ENCODE measurements around the gene CTNNA2. TPM values are rescaled to one million over a fixed set of nuclear protein-coding genes. Genes with fewer than 3 reads are reported as not detected.

Gene CTNNA2
- polyA plus RNA-seq, 1 of the 3 experiments (the other 2 are of a cell fraction): 0.30 TPM

GRCh38 chr2:79996709-79997108, 483.9 kb downstream of the CTNNA2 start:
- DNase-seq: no peak
- TF ChIP-seq RCOR1 (IDR thresholded peaks at IDR 0.05; ENCODE audit: low read length): no peak
- no peak for TF ChIP-seq FOSL2 (IDR thresholded peaks at IDR 0.05; ENCODE audit: borderline replicate concordance, low read depth)
- TF ChIP-seq, protein P1, sequence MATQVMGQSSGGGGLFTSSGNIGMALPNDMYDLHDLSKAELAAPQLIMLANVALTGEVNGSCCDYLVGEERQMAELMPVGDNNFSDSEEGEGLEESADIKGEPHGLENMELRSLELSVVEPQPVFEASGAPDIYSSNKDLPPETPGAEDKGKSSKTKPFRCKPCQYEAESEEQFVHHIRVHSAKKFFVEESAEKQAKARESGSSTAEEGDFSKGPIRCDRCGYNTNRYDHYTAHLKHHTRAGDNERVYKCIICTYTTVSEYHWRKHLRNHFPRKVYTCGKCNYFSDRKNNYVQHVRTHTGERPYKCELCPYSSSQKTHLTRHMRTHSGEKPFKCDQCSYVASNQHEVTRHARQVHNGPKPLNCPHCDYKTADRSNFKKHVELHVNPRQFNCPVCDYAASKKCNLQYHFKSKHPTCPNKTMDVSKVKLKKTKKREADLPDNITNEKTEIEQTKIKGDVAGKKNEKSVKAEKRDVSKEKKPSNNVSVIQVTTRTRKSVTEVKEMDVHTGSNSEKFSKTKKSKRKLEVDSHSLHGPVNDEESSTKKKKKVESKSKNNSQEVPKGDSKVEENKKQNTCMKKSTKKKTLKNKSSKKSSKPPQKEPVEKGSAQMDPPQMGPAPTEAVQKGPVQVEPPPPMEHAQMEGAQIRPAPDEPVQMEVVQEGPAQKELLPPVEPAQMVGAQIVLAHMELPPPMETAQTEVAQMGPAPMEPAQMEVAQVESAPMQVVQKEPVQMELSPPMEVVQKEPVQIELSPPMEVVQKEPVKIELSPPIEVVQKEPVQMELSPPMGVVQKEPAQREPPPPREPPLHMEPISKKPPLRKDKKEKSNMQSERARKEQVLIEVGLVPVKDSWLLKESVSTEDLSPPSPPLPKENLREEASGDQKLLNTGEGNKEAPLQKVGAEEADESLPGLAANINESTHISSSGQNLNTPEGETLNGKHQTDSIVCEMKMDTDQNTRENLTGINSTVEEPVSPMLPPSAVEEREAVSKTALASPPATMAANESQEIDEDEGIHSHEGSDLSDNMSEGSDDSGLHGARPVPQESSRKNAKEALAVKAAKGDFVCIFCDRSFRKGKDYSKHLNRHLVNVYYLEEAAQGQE (IDR thresholded peaks at IDR 0.05; ENCODE audit: low read depth, low read length): no peak
- TF ChIP-seq YY1 (IDR thresholded peaks at IDR 0.05; ENCODE audit: low read depth): no peak
- TF ChIP-seq USF2 (IDR thresholded peaks at IDR 0.05; ENCODE audit: borderline replicate concordance, low read depth, low read length): no peak
- no peak for TF ChIP-seq TCF12 (IDR thresholded peaks at IDR 0.05)
- TF ChIP-seq MEF2A (IDR thresholded peaks at IDR 0.05; ENCODE audit: borderline replicate concordance, low read depth): no peak
- no peak for TF ChIP-seq SIN3A (IDR thresholded peaks at IDR 0.05; ENCODE audit: borderline replicate concordance, low read depth, low read length)
- TF ChIP-seq MXI1 (IDR thresholded peaks at IDR 0.05; ENCODE audit: low read depth, low read length): no peak
- TF ChIP-seq RFX5 (IDR thresholded peaks at IDR 0.05; ENCODE audit: low read length): no peak
- TF ChIP-seq, protein P2, sequence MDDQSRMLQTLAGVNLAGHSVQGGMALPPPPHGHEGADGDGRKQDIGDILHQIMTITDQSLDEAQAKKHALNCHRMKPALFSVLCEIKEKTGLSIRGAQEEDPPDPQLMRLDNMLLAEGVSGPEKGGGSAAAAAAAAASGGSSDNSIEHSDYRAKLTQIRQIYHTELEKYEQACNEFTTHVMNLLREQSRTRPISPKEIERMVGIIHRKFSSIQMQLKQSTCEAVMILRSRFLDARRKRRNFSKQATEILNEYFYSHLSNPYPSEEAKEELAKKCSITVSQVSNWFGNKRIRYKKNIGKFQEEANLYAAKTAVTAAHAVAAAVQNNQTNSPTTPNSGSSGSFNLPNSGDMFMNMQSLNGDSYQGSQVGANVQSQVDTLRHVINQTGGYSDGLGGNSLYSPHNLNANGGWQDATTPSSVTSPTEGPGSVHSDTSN (IDR thresholded peaks at IDR 0.05): no peak
- TF ChIP-seq RAD21 (IDR thresholded peaks at IDR 0.05; ENCODE audit: low read length): no peak
- Histone ChIP-seq H3K9ac (no peak overlapping the region), H3K27ac (ENCODE audit: low read depth in 2 of 2, low read length in 1 of 2) (no peak overlapping the region), H2AFZ (ENCODE audit: low read depth) (no peak overlapping the region), H3K27me3 (ENCODE audit: insufficient read depth) (no peaks in the 10 kb centered on the region), H4K20me1 (ENCODE audit: insufficient read depth) (no peaks in the 10 kb centered on the region), H3K79me2 (ENCODE audit: insufficient read depth) (no peaks in the 10 kb centered on the region), H3K9me3 (no peaks in the 10 kb centered on the region), H3K4me1 (ENCODE audit: control insufficient read depth in 1 of 2, insufficient read depth in 2 of 2, low read depth in 1 of 2, low read length in 1 of 2) (peaks cover 0 to 9% of the 10 kb centered on the region in 2 experiments; a peak in 2 of 4 replicates), H3K9me2 (no peaks in the 10 kb centered on the region), H3K4me2 (no peak overlapping the region), H3F3A (replicated peaks; ENCODE audit: insufficient read depth) (no peaks in the 10 kb centered on the region), H3K36me3 (replicated peaks in 1 of 2; ENCODE audit: control insufficient read depth in 1 of 2, insufficient read depth in 2 of 2, low read length in 1 of 2) (no peaks in the 10 kb centered on the region), H3K4me3 (ENCODE audit: low read depth in 2 of 2, low read length in 1 of 2) (no peak overlapping the region)
- ChIA-PET POLR2A (no interaction called here), CTCF (no interaction called here)
- 38% methylated on average over 5 of the region's 5 CpGs for WGBS (ENCODE audit: low lambda C conversion rate)

DNA sequence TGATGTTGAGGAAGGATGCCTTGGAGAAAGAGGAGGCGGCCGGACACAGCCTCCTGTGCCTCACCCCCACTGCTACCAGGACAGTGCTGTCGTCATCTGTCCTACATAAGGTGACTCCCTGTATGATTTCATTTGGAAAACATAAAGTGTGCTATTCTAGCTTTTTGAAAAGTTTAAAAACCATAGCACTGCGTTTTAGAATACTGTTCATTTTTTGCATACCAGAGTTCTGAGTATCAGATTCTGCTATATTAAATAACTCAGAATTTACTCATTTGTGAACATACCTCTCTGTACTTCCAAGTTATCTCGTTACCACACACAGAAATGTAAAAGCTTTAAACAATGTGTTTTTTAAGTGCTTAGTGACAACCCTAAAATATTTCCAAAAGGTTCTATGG, 488.9 kb downstream of the CTNNA2 start:
- no peak for DNase-seq
- no peak overlapping the region; the same call in 1 of the 2 replicates for H3K4me2 ChIP-seq
- peaks cover 6 to 7% of the 10 kb centered on the region in 2 experiments; a peak in 3 of 4 replicates for H3K4me1 ChIP-seq (ENCODE audit: control insufficient read depth in 1 of 2, insufficient read depth in 2 of 2, low read depth in 1 of 2, low read length in 1 of 2)
- no peaks in the 10 kb centered on the region for H4K20me1 ChIP-seq (ENCODE audit: insufficient read depth)
- ChIA-PET POLR2A (no interaction called here), CTCF (no interaction called here)
- H3K36me3 ChIP-seq (replicated peaks in 1 of 2; ENCODE audit: control insufficient read depth in 1 of 2, insufficient read depth in 2 of 2, low read length in 1 of 2): no peaks in the 10 kb centered on the region
- no peaks in the 10 kb centered on the region for H3K9me2 ChIP-seq
- no peak overlapping the region for H3K4me3 ChIP-seq (ENCODE audit: low read depth in 2 of 2, low read length in 1 of 2)
- H3F3A ChIP-seq (replicated peaks; ENCODE audit: insufficient read depth): peaks cover 3% of the 10 kb centered on the region
- H3K9me3 ChIP-seq: no peaks in the 10 kb centered on the region
- no peaks in the 10 kb centered on the region for H3K79me2 ChIP-seq (ENCODE audit: insufficient read depth)
- no peak overlapping the region for H3K9ac ChIP-seq
- H3K27me3 ChIP-seq (ENCODE audit: insufficient read depth): no peaks in the 10 kb centered on the region
- H2AFZ ChIP-seq (ENCODE audit: low read depth): peak overlapping the region; percentile 68; the same call in 1 of the 2 replicates
- WGBS (ENCODE audit: low lambda C conversion rate): 12% methylated on average over 5 of the region's 5 CpGs
- H3K27ac ChIP-seq (ENCODE audit: low read depth in 2 of 2, low read length in 1 of 2): peak overlapping the region in 1 of 2 experiments; percentile 31; a peak in 1 of 4 replicates
- no peak for TF ChIP-seq RFX5 (IDR thresholded peaks at IDR 0.05; ENCODE audit: low read length)
- peak; percentile 44; the same call in 1 of the 2 replicates for TF ChIP-seq TEAD4 (IDR thresholded peaks at IDR 0.05; ENCODE audit: borderline replicate concordance, insufficient read depth)
- TF ChIP-seq TCF12 (IDR thresholded peaks at IDR 0.05): peak; percentile 13; the same call in 1 of the 2 replicates
- no peak for TF ChIP-seq POLR2AphosphoS5 (IDR thresholded peaks at IDR 0.05; ENCODE audit: low read depth, low read length)
- TF ChIP-seq IRF3 (IDR thresholded peaks at IDR 0.05; ENCODE audit: low read depth, low read length): no peak
- 0 out of 2 replicates have a peak, but pooled peaks have one; percentile 20 for TF ChIP-seq JUND (IDR thresholded peaks at IDR 0.05)
- no peak for TF ChIP-seq GATA2 (CRISPR knock-in tag; IDR thresholded peaks at IDR 0.05)
- no peak for TF ChIP-seq ELF1 (IDR thresholded peaks at IDR 0.05)
- TF ChIP-seq MEF2A (IDR thresholded peaks at IDR 0.05; ENCODE audit: borderline replicate concordance, low read depth): no peak
- TF ChIP-seq, protein P3, sequence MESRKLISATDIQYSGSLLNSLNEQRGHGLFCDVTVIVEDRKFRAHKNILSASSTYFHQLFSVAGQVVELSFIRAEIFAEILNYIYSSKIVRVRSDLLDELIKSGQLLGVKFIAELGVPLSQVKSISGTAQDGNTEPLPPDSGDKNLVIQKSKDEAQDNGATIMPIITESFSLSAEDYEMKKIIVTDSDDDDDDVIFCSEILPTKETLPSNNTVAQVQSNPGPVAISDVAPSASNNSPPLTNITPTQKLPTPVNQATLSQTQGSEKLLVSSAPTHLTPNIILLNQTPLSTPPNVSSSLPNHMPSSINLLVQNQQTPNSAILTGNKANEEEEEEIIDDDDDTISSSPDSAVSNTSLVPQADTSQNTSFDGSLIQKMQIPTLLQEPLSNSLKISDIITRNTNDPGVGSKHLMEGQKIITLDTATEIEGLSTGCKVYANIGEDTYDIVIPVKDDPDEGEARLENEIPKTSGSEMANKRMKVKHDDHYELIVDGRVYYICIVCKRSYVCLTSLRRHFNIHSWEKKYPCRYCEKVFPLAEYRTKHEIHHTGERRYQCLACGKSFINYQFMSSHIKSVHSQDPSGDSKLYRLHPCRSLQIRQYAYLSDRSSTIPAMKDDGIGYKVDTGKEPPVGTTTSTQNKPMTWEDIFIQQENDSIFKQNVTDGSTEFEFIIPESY (IDR thresholded peaks at IDR 0.05; ENCODE audit: borderline replicate concordance, low read depth): no peak
- TF ChIP-seq FOSL2 (IDR thresholded peaks at IDR 0.05; ENCODE audit: borderline replicate concordance, low read depth): peak; percentile 15; the same call in 1 of the 2 replicates
- no peak for TF ChIP-seq CHD2 (IDR thresholded peaks at IDR 0.05; ENCODE audit: low read length, partially characterized antibody)

Measured in SK-N-SH (cell line).